Kidney (tissue), 14 donors: ENCODE data around the gene DTX3. TPM values are rescaled to one million over a fixed set of nuclear protein-coding genes. Genes with fewer than 3 reads are reported as not detected.
"Not testable (repeated sequence)": the region's sequence is repeated elsewhere in the genome, so short reads cannot be mapped to it uniquely, and the experiment has no call there.

Experiments
- DNase-seq, 5 donors: peaks; one replicate each; pipeline ENCODE4 v3.0.0-alpha.2; 2013 to 2020
- FAIRE-seq: peaks from 2 replicates; lab custom pipeline; 2012; peaks lifted over from hg19 to GRCh38; lab: Jason Lieb, UNC
- H3K27ac ChIP-seq, 2 donors: one replicate each; pipeline ENCODE4 v1.7.0; 2013; ENCODE audit warnings: low read depth in 2 of 2, low read length in 2 of 2, inconsistent platforms in 1 of 2
- H3K27me3 ChIP-seq: one replicate; pipeline ENCODE4 v1.7.1; 2013; ENCODE audit warnings: low read length, inconsistent platforms; ENCODE audit not compliant: control insufficient read depth, insufficient read depth
- H3K36me3 ChIP-seq, 3 donors: one replicate each; pipeline versions ENCODE4 v1.7.0 to v1.7.1; 2013; ENCODE audit warnings: low read length in 3 of 3, control low read depth in 1 of 3, inconsistent platforms in 1 of 3; ENCODE audit not compliant: insufficient read depth in 3 of 3, control insufficient read depth in 2 of 3
- H3K4me1 ChIP-seq, 3 donors: one replicate each; pipeline versions ENCODE4 v1.7.0 to v1.7.1; 2013; ENCODE audit warnings: low read length in 3 of 3, inconsistent platforms in 1 of 3, low read depth in 1 of 3; ENCODE audit not compliant: control insufficient read depth in 2 of 3, insufficient read depth in 2 of 3
- H3K4me3 ChIP-seq, 3 donors: one replicate each; pipeline versions ENCODE4 v1.7.0 to v1.8.1; 2013; ENCODE audit warnings: low read length in 3 of 3, control low read depth in 1 of 3, inconsistent platforms in 1 of 3
- H3K9ac ChIP-seq, 3 donors: one replicate each; pipeline versions ENCODE4 v1.7.0 to v1.7.1; 2013; ENCODE audit warnings: low read length in 3 of 3, control low read depth in 1 of 3, inconsistent platforms in 1 of 3
- H3K9me3 ChIP-seq, 3 donors: one replicate each; pipeline versions ENCODE4 v1.7.0 to v1.7.1; 2013; ENCODE audit warnings: low read length in 3 of 3, control low read depth in 1 of 3, inconsistent platforms in 1 of 3; ENCODE audit not compliant: control insufficient read depth in 2 of 3, insufficient read depth in 1 of 3
- intact Hi-C: fragments of 100-400 bp; cut with DNase I; formaldehyde crosslinking; loops from one replicate; pipeline ENCODE4 v1.11.1; 2022
- polyA plus RNA-seq: library from polyadenylated mRNA; stranded (reverse); fragments of 350-450 nt; fragmentation: Illumina TruSeq; extraction: RNeasy Lipid Tissue Mini Kit (QIAGEN cat#74804); gene quantifications from one replicate; pipeline ENCODE4 v1.2.3, GENCODE V29; 2014; ENCODE audit warnings: low read depth, low replicate concordance; ENCODE audit not compliant: insufficient read depth
- total RNA-seq: library from RNA; stranded (reverse); fragmentation: NEBNext Ultra II Directional; extraction: Animal tissue kit (Norgen Biotek cat#: 25700); gene quantifications from one replicate; pipeline ENCODE4 v1.2.1, GENCODE V29; 2021
- TF ChIP-seq, protein P1 (sequence below): IDR thresholded peaks from 3 replicates; pipeline ENCODE4 v1.5.1; 2012; ENCODE audit warnings: mild to moderate bottlenecking, moderate library complexity, borderline replicate concordance; ENCODE audit not compliant: insufficient read depth; ENCODE audit errors: extremely low read depth
- donor health status: control.
- donor health status: control.
- donor health status: control.
- donor health status: control.
- donor health status: control.
- donor health status: DM: yes; HTN: yes; CAD: no.
- donor health status: Normal renal cell carcinoma (clear cell type).

Gene DTX3
- total and polyA plus RNA-seq, 2 donors from 2014 or later, result 34.5 to 41.2 TPM

- intact Hi-C loops, result no loop called here
- DNase-seq, result no peak
- no peak overlapping the region for H3K4me3 ChIP-seq
- H3K9ac ChIP-seq, result no peak overlapping the region
- no peaks in the 10 kb centered on the region for H3K27me3 ChIP-seq
- TF ChIP-seq, protein P1, sequence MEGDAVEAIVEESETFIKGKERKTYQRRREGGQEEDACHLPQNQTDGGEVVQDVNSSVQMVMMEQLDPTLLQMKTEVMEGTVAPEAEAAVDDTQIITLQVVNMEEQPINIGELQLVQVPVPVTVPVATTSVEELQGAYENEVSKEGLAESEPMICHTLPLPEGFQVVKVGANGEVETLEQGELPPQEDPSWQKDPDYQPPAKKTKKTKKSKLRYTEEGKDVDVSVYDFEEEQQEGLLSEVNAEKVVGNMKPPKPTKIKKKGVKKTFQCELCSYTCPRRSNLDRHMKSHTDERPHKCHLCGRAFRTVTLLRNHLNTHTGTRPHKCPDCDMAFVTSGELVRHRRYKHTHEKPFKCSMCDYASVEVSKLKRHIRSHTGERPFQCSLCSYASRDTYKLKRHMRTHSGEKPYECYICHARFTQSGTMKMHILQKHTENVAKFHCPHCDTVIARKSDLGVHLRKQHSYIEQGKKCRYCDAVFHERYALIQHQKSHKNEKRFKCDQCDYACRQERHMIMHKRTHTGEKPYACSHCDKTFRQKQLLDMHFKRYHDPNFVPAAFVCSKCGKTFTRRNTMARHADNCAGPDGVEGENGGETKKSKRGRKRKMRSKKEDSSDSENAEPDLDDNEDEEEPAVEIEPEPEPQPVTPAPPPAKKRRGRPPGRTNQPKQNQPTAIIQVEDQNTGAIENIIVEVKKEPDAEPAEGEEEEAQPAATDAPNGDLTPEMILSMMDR, result no peak
- no peaks in the 10 kb centered on the region for H3K9me3 ChIP-seq
- no peaks in the 10 kb centered on the region for H3K36me3 ChIP-seq
- H3K4me1 ChIP-seq, result no peaks in the 10 kb centered on the region
- no peak overlapping the region for H3K27ac ChIP-seq
- no peak for FAIRE-seq
Measured at GRCh38 chr12:57568838-57569237, 35.8 kb upstream of the DTX3 start.

DNA sequence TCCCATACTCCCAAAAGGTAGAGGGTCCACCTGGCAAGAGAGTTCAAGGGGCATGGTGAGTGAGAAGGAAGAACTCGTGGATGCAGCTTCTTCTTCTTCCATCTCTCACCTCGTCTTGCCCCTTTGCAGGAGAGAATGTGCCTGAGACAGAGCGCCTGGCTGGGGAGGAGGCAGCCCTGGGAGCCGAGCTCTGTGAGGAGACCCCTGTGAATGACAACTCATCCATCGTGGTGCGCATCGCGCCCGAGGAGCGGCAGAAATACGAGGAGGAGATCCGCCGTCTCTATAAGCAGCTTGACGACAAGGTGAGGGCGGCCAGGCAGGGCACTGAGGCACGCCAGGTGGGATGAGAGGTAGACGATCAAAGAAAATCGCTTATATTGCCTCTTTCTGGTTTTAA, 34.8 kb upstream of the DTX3 start:
- FAIRE-seq, result no peak

DNA sequence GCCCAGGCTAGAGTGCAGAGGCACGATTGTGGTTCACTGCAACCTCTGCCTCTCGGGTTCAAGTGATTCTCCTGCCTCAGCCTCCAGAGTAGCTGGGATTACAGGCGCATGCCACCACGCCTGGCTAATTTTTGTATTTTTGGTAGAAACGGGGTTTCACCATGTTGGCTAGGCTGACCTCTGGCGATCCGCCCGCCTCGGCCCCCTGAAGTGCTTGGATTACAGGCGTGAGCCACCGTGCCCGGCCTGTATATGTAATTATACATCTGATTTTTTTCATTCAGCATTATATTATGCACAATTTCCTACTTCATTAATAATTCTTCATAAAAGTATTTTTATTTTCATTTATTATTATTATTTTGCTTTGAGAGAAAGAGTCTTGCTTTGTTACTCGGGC, 34.2 kb upstream of the DTX3 start:
- H3K4me1 ChIP-seq, H3K4me3 ChIP-seq, H3K27me3 ChIP-seq, DNase-seq, H3K9me3 ChIP-seq, H3K27ac ChIP-seq, H3K9ac ChIP-seq, intact Hi-C loops, H3K36me3 ChIP-seq, FAIRE-seq: not testable (repeated sequence)

More for the DNA sequence above, 34.8 kb upstream of the DTX3 start:
- Histone ChIP-seq H3K4me1 (no peaks in the 10 kb centered on the region), H3K9me3 (no peaks in the 10 kb centered on the region), H3K27ac (no peak overlapping the region), H3K9ac (no peak overlapping the region), H3K27me3 (no peaks in the 10 kb centered on the region), H3K4me3 (no peak overlapping the region), H3K36me3 (no peaks in the 10 kb centered on the region)
- TF ChIP-seq, protein P1, result no peak
- DNase-seq, result no peak
- intact Hi-C loops, result no loop called here

- intact Hi-C loops, result no loop called here
- H3K4me3 ChIP-seq, result no peak overlapping the region
- FAIRE-seq (no peak), DNase-seq (no peak)
- H3K9me3 ChIP-seq, result no peaks in the 10 kb centered on the region
- TF ChIP-seq, protein P1, result no peak
- no peaks in the 10 kb centered on the region for H3K36me3 ChIP-seq
- no peaks in the 10 kb centered on the region for H3K4me1 ChIP-seq
- no peaks in the 10 kb centered on the region for H3K27me3 ChIP-seq
- H3K9ac ChIP-seq, result no peak overlapping the region
- H3K27ac ChIP-seq, result no peak overlapping the region
Measured at GRCh38 chr12:57571926-57572762, 32.5 kb upstream of the DTX3 start.
